ENCODE data around the gene ACOD1.

GRCh38 chr13:76921516-76921915 is 26.8 kb upstream of the ACOD1 start:
- TF ChIP-seq POLR2AphosphoS5 (IDR thresholded peaks at IDR 0.05; ENCODE audit: insufficient read depth in 1 of 2, low read depth in 1 of 2) (no peak), CTCF (IDR thresholded peaks at IDR 0.05) (no peak)
